ENCODE measurements around the gene ZFHX3. TPM values are rescaled to one million over a fixed set of nuclear protein-coding genes. Genes with fewer than 3 reads are reported as not detected.

Gene ZFHX3
- total RNA-seq, 1 experiment from 2014 or later, result 1.5 TPM

GRCh38 chr16:73027685-73028111 is 20.2 kb downstream of the ZFHX3 start:
- no peak overlapping the region for H4K8ac ChIP-seq (replicated peaks; ENCODE audit: insufficient read length, low read depth, low read length)
- H4K91ac ChIP-seq (ENCODE audit: insufficient read length, low read depth, low read length), result no peak overlapping the region
- no peak overlapping the region for H3K23ac ChIP-seq (ENCODE audit: insufficient read length, low read depth, low read length)
- no CpG with 5 or more reads among the region's 10 CpGs for WGBS (ENCODE audit: extremely low coverage, insufficient read length, low lambda C conversion rate)
- no peaks in the 10 kb centered on the region for H3K9me3 ChIP-seq (ENCODE audit: control insufficient read depth, low read depth, low read length)
- H2AK5ac ChIP-seq (ENCODE audit: insufficient read length, low read length), result no peak overlapping the region
- H3T11ph ChIP-seq (ENCODE audit: low read length), result no peak overlapping the region
- no peak overlapping the region for H3K27ac Mint-ChIP-seq
- no peaks in the 10 kb centered on the region for H3K79me2 ChIP-seq (ENCODE audit: insufficient read depth, low read length)
- no peaks in the 10 kb centered on the region for H3K23me2 ChIP-seq (ENCODE audit: insufficient read length, low read depth, low read length, poor library complexity, severe bottlenecking)
- no peak for TF ChIP-seq CTCF (conservative IDR thresholded peaks at IDR 0.05)
- peaks cover 0 to 18% of the 10 kb centered on the region in 2 experiments; a peak in 2 of 5 replicates for H3K9me3 Mint-ChIP-seq
- H2BK5ac ChIP-seq (ENCODE audit: insufficient read length, low read length), result no peak overlapping the region
- no peak overlapping the region for H3K27ac ChIP-seq (ENCODE audit: insufficient read length, low read depth, low read length)
- DNase-seq, result no peak
- H4K20me1 ChIP-seq (ENCODE audit: control insufficient read depth, insufficient read depth, insufficient read length), result no peaks in the 10 kb centered on the region
- H3K4me3 Mint-ChIP-seq, result no peak overlapping the region
- no peak overlapping the region for H3K4me2 ChIP-seq (ENCODE audit: insufficient read depth, insufficient read length, low read length)
- H3K9ac ChIP-seq (ENCODE audit: extremely low read depth, insufficient read length, low read length), result no peak overlapping the region
- H3K14ac ChIP-seq (ENCODE audit: insufficient read depth, low read length), result no peak overlapping the region
- H4K5ac ChIP-seq (ENCODE audit: insufficient read length, low read depth, low read length), result no peak overlapping the region
- no peak overlapping the region for H2BK120ac ChIP-seq (ENCODE audit: low read depth, low read length, poor library complexity, severe bottlenecking)
- H2BK20ac ChIP-seq (ENCODE audit: low read depth, low read length, poor library complexity, severe bottlenecking), result no peak overlapping the region
- H3K18ac ChIP-seq (ENCODE audit: insufficient read length, low read depth, low read length), result no peak overlapping the region
- H3K4me1 ChIP-seq (ENCODE audit: insufficient read depth, low read length), result no peaks in the 10 kb centered on the region
- H3K27me3 ChIP-seq (ENCODE audit: insufficient read depth, low read length), result peaks cover 66% of the 10 kb centered on the region
- peaks cover 19 to 27% of the 10 kb centered on the region in 2 experiments for H3K4me1 Mint-ChIP-seq
- H2AFZ ChIP-seq (ENCODE audit: low read length), result no peak overlapping the region
- no peaks in the 10 kb centered on the region for H3K79me1 ChIP-seq (ENCODE audit: insufficient read depth, low read depth, low read length, poor library complexity, severe bottlenecking)
- no peak overlapping the region for H2BK12ac ChIP-seq (ENCODE audit: insufficient read length, low read depth, low read length)
- H3K4ac ChIP-seq (ENCODE audit: low read depth, low read length), result no peak overlapping the region
- no peaks in the 10 kb centered on the region for H3K36me3 Mint-ChIP-seq (ENCODE audit: insufficient read depth in 1 of 3, low read depth in 3 of 3)
- no peak overlapping the region for H3K56ac ChIP-seq (ENCODE audit: insufficient read length, low read depth, low read length)
- H2BK15ac ChIP-seq (ENCODE audit: low read depth, low read length), result no peak overlapping the region
- H3K27me3 Mint-ChIP-seq (ENCODE audit: low read depth), result peaks cover 100% of the 10 kb centered on the region

All from H9 (cell line).